Epithelial cell of prostate (primary cell): ENCODE data around the gene EML6.
A peak's percentile ranks its signal among the peaks of the same experiment; 100 is the strongest.

Source experiments
- DNase-seq: peaks from one replicate; pipeline ENCODE4 v3.0.0-alpha.2; 2011; ENCODE audit warnings: low read depth, low spot score
- H3K27ac ChIP-seq: fragments of 450-650 bp; 2 replicates; pipeline ENCODE4 v1.5.1; 2017; ENCODE audit warnings: mild to moderate bottlenecking

EML6 gene

DNA sequence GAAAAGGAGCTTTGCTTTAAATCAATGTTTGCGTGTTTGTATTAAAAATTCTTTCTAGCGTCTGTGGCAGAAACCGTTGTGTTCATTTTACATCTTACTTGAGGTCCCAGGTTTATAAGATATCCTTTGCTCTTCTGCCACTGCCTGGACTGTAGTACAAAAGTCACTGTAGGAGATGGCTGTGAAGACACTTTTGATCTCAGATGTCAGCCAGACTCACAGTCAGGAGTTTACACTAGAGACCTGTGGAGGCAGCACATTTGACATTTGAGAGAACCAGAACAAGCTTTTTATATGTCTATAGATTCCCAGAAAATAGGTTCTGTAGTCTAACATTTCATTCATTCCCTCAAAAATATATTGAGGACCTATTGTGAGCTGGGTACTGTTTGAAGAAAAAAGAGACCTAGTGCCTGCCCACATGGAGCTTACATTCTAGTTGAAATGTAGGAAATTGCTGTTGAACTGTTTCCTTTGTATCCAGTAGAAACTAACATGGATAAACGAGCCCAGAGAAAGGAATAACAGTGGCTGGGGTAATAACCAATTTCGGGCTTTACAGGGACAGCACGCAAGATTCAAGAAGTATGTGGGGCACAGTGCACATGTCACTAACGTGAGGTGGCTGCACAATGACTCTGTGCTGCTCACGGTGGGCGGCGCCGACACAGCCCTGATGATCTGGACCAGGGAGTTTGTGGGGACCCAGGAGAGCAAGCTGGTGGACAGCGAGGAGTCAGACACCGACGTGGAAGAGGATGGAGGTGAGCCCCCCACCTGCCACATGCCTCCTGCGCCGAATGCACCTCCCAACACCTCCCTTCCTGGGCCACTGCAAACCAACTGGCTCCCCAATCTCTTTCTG, 204.5 kb downstream of the EML6 start:
- peak overlapping the region; percentile 15 for H3K27ac ChIP-seq
- no peak for DNase-seq

DNA sequence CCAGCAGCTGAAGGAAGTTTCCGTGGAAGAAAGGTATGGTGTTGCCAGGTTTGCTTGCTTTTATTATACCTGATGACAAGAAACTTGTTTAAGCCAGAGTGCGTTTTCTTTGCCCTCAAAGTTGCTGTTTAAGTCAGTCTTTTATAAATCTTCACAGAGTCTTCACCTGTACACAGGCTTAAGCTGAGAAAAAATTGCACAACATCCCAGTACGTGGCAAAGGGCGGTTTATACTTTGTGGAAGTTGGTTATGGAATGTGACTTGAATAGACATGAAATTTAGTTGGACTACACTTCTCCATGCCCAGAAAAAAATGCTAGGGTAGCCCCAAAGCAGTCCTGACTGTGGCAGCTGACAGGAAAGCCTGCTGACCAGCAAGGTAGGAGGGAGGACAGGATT, 205.3 kb downstream of the EML6 start:
- H3K27ac ChIP-seq, result peak overlapping the region; percentile 15
- no peak for DNase-seq

DNA sequence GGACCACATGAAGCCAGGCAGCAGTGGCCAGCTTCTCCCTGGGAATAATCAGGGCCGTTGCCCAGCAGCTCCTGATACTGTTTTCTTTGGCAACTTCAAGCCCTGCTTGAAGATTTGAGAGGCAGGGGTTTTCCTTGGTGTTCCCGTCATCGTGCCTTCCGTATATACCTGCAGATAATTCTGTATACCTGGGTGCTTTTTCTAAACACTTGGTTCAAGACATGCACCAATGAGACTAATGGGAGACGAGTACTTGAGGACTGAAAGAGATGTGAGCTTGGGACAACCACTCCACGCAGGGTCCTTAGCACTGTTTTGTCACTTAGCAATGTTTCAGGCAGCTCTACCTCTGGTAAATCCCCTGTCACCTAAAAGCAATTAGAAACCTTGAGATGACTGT, 208.0 kb downstream of the EML6 start:
- H3K27ac ChIP-seq, result no peak overlapping the region
- no peak for DNase-seq

DNA sequence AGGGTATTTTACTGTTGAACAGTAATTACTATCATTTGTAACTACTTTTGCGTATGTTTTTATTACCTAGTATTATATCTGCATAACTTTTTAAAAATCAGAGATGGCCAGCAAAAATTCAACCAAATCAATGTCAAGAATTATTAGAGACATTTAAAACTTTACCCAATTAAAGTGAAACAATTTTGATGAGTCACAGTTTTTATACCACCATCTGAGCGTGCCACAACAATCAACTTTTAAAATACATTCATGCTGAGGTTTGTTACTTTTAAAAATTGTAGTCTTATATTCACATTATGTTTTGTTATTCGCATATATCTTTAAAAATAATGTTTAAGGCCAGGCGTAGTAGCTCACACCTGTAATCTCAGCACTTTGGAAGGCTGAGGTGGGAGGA, 211.9 kb downstream of the EML6 start:
- no peak for DNase-seq
- H3K27ac ChIP-seq, result no peak overlapping the region

DNA sequence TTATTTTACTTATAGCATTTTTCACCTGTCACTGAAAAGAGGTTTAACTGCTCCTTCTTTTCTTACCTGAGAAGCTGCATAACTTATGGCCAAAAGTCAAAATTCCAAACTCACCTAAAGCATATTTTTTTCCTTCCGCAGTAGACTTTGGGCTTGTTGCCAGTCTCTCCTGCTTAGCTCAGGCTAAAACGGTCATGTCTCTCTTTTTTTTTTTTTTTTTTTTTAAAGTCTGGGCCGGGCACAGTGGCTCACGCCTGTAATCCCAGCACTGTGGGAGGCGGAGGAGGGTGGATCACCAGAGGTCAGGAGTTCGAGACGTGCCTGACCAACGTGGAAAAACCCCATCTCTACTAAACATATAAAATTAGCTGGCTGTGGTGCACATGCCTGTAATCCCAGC, 213.3 kb downstream of the EML6 start:
- DNase-seq, result no peak
- peak overlapping the region; percentile 31 for H3K27ac ChIP-seq

DNA sequence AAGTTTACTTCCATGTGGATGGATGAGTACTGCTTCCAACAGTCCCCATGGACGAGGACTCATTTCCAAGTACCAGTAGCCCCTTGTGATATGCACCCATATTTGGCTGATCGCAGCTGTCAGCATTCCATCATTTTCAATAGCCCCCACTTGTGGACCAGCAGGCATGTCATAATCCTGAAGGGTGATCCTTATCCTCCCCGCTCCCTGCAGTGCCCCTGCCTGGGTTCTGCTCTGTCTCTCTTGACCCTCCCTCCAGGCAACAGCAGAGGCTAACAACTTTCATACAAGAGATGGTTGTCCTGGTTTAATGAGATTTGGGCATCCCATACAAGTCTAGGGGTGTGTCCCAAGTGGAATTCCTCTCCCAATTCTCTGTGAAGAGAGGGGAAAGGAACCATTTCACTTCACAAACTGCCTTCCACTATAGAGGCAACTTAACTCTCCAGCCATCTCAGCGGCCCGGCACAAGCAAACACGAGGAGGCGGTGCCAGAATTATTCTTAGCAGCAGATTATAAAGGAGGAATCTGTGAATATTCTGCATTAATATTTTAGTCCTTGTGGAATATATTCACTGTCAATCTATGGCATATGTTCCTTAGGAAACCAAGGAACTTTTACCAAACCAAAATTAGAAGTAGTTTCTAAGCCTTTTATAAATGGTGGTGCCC, 216.1 kb downstream of the EML6 start:
- H3K27ac ChIP-seq, result no peak overlapping the region
- DNase-seq, result no peak

DNA sequence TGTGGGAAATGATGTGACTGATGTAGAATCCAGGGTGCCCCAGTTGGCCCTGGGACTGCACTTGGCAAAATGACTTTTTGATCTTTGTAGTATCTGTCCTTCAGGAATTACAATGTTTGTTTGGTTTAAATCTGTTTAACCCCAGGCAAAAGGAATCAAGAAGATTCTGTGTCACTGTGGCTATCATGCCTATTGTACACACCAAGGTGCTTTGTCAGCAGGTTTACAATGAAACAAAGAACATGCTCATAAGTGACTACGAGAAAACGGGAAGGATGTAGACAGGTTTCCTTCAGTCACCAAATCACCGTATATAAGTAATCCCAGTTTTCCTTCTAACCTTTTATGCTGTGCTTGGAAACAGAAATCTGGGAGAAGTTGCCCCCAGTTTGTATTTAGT, 217.3 kb downstream of the EML6 start:
- no peak for DNase-seq
- no peak overlapping the region for H3K27ac ChIP-seq

DNA sequence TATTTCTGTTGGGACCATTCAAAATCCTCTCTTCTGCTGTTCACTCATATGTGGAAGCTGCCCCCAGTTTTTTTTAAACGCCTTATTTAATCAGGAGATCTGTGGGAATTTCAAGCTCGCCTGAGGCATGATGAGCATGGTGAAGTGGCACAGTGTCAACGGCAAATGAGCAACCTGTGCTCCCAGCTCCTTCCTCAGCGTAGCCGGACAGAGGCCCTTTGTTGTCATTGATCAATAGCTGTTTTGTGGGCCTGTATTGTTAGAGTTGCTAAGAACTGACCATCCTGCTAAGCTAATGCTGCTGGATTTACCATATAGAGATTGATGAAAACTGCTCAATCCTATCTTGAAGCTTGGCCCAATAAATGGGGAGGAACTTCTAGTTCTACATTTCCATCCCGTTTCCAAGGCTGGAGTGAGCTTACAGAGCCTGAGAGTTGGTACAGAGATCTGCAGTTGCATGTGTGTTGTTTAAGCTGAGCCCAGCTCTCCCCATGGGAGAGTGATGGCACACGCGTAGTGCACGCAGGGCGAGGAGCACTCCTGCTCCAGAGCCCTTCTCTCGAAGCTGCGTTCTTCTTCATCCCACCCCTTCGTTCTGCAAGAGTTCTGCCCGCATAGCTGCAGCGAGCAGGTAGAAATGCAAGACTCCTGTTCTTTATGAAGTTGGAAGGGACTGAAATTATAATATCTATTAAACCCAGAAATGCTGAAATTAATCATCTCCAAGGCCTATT, 218.0 kb downstream of the EML6 start:
- H3K27ac ChIP-seq, result no peak overlapping the region
- no peak for DNase-seq

DNA sequence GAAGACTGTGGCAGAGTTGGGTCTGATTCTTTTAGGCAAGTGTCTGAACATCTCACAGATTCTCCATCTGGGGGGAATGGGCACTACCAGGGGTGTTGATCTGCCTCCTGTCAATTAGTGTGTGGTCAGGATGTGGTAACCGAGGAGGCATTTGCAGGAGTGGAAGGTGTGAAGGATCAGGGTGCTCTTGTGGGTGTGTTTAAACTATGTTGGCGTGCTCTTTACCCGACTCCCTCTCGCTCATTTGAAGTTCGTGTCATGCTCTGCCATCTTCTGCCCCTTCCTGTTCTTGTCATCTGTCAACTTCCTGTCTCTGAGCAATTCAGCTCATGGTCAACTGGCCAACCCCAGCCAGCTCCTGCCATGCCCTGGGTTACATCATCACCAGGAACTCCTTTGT, 218.9 kb downstream of the EML6 start:
- no peak overlapping the region for H3K27ac ChIP-seq
- no peak for DNase-seq

DNA sequence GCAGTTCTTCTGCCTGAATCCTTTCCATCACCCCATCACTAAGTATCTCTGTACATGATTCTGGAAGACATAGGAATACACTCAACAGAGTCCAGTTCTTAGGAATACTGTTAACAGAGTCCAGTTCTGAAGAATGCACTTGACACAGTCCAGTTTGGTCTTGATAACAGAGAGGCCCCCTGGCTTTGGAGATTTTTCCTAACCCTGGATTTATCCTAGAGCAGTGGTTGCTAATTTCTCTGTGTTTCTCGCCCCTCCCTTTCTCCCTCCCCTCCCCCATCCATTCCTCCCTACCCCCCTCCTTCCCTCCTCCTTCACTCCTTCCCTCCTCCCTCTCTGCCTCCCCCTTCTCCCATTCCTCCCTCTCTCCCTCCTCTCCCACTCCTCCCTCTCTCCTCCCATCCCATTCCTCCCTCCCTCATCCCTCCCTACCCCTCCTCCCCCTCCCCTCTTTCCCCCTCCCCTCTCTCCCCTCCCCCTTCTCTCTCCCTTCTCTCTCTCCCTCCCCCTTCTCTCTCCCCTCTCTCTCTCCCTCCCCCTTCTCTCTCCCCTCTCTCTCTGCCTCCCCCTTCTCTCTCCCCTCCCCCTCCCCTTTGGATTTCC, 221.4 kb downstream of the EML6 start:
- no peak overlapping the region for H3K27ac ChIP-seq
- no peak for DNase-seq

DNA sequence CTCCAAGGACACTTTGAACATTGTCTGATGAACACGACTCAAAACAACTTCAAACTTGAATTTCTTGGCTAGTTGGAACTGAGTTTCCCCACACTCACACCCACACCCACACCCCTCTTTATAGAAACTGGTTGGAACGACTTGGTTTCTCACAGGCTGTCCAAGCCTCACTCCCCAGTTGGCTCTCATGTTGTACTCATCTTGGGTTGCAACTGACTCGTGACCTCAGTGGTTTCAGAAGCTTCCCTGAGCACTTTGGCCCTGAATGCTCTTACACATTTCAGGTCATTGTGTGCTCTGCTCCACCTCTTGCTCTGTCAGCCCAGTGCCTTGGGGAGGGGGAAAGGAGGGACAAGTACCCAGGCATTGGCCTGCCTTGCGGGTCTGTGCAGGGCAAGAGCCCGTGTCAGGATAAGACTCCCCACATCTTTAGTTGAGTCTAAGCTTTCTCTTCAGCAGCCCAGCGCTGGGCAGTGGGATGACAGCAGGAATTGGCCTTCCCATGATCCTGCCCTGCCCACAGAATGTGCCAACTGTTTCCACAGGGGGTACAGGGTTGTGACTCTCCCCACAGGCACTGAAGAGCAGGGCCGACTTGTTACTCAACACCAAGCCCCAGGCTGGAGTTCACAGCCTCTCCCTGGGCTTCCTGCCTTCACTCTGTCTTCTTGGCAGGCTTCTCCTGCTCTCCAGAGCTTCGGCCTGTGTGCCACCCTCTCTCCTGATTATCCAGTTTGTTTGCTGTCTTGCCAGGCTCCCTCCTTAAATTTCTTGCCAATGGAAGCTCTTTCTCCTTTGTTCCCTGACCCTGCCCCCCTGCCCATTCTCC, 222.1 kb downstream of the EML6 start:
- peak overlapping the region; percentile 50 for H3K27ac ChIP-seq
- peak; percentile 44 for DNase-seq

DNA sequence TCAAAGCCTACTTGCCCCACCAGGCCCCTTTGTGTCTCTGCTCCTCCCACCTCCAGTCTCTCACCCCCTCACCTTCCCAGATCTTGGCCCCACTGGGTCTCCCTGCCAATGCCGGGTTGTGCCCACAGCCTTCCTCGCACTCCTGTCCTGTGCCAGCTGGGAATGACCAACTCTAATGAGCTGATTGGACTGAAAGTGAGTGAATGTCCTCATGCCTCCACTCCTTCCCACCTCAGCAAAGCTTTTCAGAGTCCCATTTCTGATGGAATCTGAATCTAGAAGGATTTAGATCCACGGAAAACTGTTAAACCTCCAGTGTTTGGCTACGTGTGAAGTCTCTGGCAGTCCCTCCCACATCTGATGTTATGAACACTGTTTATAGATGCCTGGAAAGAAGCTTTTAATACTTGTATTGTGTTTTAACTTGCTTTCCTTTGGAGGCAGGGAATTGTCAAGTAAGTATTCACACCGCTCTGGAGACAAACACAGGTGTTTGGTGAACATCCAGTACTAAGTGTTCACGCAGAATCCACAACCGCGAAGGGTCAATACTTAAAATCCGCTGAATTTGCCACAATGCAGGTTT, 222.9 kb downstream of the EML6 start:
- peak overlapping the region; percentile 50 for H3K27ac ChIP-seq
- no peak for DNase-seq

DNA sequence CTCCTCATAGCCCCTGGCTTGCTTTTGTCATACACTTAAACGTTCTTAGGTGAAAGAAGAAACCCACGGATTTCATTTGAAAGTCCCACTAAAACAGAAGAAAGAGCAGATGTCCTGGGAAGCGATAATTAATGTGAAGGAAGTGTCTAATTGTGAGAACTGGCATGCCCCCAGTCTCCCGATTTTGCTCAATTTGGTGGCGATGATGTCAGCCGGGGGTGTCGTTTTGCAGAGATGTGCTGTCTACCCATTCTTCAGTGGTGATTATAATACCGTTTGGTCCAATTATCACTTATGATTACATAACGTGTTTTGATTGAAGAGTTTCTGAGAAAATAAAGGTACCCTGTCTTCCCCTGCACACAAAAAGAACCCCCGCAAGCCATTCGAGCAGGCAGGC, 223.7 kb downstream of the EML6 start:
- no peak for DNase-seq
- H3K27ac ChIP-seq, result no peak overlapping the region

DNA sequence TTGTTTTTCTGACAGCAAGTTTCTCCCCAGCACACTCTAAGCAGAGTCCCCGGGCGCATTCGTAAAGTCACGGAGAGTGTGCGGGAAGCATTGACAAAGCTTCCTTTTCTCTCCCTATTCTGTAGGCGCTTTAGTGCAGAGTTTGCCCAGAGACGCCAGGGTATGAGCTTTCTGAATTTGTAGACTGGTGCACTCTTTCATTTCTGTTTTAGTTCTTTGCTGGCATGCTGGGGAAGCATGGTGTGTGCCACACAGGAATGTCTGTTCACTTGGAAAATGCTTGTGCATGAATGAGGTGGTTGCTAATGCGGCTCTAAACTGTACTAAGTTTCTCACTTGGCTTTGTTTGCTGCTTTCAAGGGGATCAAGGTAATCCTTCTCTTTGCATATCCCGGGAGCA, 224.2 kb downstream of the EML6 start:
- DNase-seq, result no peak
- H3K27ac ChIP-seq, result no peak overlapping the region

DNA sequence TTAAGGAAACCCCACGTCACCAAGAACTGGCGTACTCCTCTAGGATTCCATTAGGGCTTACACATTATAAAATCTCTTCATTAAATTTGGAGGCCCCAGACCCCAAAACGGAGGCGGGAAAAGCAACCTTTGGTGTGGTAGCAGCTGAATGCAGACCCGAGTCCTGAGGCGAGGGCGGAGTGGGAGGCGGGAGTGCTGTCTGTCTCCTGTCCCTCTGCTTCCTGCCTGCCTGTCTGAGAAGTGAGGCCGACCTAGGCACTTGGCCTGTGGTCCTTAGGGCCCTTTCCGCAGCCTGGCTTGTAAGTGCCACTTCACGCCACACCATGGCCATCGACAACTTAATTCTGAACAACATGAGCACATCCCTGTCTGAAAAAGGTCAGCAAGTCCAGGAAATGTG, 224.7 kb downstream of the EML6 start:
- H3K27ac ChIP-seq, result no peak overlapping the region
- DNase-seq, result no peak

DNA sequence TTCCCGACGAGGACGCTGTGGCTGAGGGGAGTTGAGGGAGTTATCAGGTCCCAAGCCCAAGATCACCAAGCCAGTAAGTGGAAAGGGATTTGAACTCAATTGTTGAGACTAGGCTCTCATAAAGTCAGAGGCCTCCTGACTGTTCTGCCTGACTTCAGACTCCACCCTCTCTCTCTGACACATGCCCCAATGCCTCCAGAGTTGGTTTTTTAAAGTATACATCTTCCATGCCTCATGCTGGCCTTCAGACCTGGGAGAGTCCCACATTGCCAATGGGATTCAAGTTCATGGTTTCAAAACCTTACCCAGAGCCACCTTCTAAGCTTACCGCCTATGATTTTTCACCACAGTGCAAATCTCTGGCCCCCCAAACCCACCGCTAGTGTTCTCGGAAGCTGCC, 226.0 kb downstream of the EML6 start:
- no peak overlapping the region for H3K27ac ChIP-seq
- DNase-seq, result no peak

DNA sequence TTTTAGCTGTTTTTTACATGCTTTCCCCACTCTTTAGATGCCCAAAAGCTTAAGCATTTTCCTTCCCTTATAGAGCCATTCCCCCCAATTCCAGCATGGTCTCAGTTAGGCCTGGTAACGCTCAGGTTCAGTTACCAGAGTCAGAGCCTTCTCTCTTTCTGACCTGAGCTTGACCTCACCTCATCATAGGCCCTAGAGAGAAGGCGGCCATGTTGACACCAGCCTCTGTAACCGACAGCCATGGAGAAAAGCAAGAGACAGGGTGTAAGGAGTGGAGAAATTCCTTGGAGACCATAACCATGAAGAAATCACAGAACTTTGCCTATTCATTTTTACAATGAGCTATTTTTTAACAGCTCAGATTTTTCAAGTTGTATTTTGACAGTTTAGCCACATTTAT, 227.3 kb downstream of the EML6 start:
- no peak overlapping the region for H3K27ac ChIP-seq

DNA sequence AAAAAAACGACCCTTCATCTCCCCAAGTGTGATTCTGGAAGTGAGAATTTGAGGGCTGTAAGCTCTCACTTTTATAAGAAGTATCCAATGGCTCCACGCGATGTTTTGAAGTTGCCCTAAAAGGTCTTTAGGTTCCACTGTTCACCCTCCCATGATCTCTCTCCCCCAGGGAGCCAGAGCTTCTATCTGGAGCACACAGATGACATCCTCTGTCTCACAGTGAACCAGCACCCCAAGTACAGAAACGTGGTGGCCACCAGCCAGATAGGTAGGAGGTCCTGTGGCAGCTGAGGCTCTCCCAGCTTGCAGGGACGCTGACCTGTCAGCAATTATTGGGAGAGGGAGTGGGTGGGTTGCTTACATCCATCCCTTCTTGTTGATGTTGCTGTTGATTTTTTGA, 229.0 kb downstream of the EML6 start:
- no peak for DNase-seq
- no peak overlapping the region for H3K27ac ChIP-seq

More for the DNA sequence above, 227.3 kb downstream of the EML6 start:
- DNase-seq, result no peak

DNA sequence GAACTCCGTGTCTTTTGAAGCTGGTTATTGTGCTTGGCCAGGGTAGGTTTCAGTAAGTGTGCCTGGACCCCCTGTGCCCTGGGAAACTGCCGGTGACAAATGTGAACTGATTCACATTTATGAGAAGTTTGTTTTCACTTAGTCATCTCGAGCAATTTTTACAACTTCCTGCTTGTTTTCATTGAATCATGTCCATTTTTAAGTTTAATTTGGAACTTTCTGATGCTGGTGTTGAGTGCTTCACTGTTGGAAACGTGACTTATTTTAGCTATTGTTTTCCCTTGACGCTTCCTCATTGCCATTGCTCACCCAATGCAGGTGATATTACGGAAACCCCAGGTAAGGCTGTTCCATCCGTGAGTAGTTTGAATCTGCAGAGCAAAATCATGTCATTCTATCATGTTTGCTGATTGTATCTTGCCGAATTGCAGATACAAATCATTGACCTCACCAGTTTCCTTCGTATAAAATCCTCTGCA, 229.6 kb downstream of the EML6 start:
- DNase-seq, result peak; percentile 53
- no peak overlapping the region for H3K27ac ChIP-seq
